GM18870 (cell line): ENCODE results near the gene NKAIN2.

Experiments used
- ATAC-seq: cut with Tn5 transposase; IDR thresholded peaks from one replicate; pipeline ENCODE4 v1.9.1; 2021; ENCODE audit warnings: moderate library complexity; ENCODE audit not compliant: unreplicated experiment

Gene NKAIN2

DNA sequence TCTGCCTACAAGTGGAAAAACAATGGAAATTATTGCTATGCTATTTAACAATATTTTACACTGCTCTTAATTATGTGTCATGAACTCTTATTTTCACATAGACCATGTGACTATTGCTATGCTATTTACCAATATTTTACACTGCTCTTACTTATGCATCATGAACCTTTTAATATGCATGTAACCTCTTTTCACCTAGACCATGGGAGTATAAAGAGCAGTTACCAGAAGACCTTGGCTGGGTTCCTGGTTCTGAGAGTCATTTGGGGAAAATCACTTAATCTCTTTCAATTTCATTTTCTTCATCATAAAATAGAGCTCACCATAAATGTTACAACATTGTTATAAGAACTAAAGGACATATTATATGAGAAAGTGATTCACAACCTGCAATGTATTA, 934.8 kb downstream of the NKAIN2 start:
- no peak for ATAC-seq

DNA sequence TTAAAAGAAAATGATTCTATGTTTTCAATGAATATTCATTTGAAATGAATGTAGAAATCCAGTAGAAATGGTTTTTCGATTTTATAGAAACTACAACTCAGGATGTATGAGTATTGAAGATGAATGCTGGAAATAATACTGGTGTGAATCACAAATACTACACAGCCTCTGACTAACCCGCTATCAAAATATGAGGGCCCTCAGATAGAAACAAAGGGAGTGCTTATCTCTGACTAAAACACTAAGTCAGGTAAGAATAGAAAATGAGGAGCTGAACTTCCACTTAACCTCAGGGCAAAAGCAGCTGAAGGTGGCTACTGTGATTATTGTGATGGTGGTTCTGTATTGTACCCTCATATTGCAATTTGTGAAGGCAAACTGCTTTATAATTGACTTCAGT, 937.7 kb downstream of the NKAIN2 start:
- no peak for ATAC-seq

DNA sequence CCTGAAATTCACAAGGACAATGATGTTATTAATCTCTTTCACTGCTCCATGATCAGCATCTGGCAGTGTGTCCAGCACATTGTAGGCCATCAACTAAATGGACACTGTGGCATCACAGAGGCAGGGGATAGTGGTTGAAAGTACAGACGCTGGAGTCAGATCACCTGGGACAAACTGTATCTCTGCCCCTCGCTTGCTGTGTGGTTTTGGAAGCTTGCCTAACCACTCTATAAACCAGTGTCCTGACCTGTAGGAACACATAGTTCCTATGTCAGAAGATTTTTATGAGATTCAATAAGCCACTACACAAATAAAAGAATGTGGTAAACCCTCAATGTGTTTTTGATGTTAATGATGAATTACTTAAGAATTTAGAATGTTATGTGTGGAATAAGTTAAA, 939.3 kb downstream of the NKAIN2 start:
- ATAC-seq, result no peak

- no peak for ATAC-seq
Observed at GRCh38 chr6:124743420-124743819, 939.8 kb downstream of the NKAIN2 start.

GRCh38 chr6:124747349-124747748, 943.7 kb downstream of the NKAIN2 start:
- ATAC-seq, result no peak

DNA sequence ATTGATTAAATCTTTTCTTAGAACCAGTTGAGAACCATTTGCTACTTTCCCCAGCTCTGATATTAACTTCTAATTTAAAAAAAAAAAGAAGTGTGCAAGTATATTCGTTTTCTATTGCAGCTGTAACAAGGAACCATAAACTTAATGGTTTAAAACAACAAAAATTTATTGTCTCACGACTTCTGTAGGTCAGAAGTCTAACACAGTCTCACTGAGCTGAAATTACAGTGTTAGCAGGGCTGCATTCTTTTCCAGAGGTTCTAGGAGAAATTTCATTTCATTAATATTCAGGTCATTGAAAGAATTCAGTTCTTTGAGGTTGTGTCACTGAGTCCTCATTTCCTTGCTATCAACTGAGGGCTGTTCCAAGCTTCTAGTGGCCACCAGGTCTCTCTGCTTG, 945.1 kb downstream of the NKAIN2 start:
- no peak for ATAC-seq

DNA sequence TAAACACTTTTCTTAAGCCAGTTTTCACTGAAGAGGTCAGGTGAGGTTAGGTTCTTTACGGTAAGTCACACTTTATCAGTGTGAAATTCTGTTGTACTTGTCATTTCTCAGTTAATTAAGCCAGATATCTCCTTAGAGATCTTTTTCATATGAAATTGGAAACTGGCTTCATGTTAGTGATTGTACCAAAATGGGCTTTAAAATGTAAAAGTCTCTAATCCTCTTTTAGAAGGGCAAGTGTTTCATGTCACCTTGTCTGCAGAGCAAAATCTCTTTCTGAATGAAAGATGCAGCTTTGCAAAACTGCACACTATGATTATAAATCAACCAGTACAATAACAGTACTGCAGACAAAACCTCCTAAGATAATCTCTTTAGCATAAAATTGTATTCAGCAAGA, 949.3 kb downstream of the NKAIN2 start:
- ATAC-seq, result no peak

DNA sequence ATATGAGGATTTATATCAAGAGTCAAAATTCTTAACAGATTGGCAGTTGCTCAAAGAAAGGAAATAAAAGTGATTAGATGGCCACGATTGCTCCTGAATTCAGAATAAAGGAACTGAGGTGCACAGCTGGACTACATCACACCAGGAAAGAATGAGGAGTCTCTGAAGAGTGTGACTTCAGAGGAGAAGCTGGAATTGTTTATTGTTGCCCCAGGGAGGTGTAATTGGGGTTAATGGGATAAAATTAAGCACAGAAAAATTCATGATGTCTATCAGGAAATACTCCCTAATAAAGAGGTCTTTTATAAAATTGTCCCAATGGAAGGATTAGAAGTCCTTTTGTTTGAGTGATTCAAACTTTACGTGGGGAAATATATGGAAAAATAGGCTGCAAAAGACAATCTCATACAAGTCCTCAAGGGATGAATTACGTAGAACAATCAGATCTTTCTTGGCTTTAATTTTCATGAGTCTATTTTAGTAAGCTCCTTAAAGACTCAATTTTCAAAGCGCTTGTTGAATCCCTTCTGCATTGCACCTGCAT, 950.0 kb downstream of the NKAIN2 start:
- no peak for ATAC-seq

DNA sequence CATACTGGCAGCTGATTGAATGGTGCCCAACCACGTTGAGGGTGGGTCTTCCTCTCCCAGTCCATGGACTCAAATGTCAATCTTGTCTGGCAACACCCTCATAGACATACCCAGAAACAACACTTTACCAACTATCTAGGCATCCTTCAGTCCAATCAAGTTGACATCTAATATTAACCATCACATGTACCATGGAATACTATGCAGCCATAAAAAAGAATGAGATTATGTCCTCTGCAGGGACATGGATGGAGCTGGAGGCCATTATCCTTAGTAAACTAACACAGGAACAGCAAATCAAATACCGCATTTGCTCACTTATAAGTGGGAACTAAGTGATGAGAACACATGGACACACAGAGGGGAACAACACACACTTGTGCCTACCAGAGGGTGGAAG, 951.7 kb downstream of the NKAIN2 start:
- ATAC-seq, result no peak

DNA sequence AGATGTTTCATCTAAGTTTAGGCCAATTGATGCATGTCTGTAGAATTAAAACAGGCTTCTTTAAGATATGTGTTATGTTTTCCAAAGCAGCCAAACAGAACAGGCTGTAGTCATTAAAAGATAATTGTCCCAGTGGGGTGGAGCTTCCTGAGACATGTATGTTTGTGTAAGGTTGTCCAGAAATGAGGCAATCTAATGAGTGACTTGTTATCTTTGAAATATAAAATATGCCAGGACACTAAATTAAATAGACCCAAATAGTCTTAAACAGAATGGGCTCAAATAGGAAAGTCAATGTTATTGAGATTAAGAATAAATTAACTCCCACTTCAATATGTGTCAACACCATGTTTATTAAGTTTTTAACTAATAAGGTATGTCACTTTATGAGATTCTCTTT, 953.9 kb downstream of the NKAIN2 start:
- ATAC-seq, result no peak

DNA sequence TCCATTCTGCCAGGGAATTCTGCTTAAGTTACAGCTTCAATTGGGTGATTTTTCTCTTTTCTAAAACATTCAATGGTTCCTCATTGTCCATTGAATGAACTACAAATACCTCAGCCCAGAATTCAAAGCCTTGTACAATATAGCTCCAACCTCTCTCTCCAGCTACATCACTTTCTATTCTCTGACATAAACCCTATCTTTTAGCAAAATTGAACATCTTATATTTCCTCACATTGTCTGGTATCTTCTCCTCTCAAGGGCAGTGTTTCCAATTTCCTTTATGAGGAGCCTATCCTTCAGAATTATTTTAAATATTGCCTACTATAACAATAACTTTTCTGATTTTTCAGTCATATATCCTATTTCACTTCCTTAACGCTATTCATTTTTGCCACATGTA, 955.0 kb downstream of the NKAIN2 start:
- no peak for ATAC-seq

DNA sequence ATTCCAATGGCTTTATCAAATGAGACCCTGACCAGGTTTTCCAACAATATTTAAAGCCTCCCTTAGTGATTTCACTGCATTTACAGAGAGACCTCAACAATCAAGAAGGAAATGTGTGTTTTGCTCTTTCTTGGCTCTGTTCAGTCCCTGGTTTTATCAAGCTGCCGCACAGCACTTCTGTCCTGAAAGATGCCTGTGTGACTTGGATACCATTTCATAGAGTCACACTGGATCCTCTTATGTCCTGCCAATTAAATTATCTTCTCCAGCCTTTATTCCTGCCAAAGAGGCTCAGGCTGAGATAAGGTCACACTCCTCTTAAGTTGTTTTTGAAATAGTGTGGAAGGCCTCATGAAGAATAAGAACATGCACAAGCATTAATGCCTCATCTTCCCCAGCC, 961.6 kb downstream of the NKAIN2 start:
- ATAC-seq, result no peak

GRCh38 chr6:124768224-124768623, 964.6 kb downstream of the NKAIN2 start:
- ATAC-seq, result no peak

GRCh38 chr6:124769811-124770544, 966.3 kb downstream of the NKAIN2 start:
- ATAC-seq, result no peak

DNA sequence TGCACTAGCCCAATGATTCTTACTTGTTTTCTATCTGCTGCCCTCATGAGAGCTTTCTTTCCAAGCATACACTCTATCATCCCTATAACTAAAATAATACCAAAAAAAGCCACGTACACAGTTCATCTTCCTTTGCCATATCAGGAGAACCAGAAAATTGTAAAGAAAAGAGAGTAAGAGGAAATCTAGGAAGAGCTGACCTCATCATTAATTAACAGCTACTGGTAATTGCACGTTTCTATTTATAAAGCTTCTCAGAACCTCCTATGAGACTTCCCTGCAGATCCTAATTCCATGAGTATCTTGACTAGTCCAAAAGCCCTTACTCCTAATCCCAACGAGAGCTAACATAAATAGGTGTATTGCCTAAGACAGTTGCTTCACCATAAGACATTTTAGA, 967.1 kb downstream of the NKAIN2 start:
- ATAC-seq, result no peak

DNA sequence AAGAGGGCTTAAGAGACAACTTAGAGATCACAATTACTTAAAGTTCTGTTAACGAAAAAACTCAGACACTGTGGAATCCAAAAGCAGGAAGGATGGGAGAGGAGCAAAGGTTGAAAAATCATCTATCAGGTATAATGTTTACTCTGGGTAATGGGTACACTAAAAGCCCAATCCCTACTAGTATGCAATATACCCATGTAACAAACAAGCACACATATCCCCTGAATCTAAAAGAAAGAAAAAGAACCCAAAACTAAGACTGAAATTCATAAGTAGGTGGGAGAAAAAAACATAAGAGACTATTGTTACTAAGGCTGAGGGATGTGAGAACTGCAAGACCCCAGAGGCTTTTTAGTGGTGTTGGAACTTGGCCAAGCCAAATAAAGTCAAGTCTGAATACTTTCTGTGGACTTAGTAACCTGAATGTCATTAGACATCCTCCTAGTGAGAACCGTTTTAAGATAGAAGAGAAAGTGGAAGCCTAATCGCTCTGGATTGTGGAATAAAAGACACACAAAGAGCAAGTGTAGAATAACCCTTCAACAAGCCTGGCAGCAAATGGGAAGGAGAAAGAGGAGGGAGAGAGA, 969.2 kb downstream of the NKAIN2 start:
- ATAC-seq, result no peak

DNA sequence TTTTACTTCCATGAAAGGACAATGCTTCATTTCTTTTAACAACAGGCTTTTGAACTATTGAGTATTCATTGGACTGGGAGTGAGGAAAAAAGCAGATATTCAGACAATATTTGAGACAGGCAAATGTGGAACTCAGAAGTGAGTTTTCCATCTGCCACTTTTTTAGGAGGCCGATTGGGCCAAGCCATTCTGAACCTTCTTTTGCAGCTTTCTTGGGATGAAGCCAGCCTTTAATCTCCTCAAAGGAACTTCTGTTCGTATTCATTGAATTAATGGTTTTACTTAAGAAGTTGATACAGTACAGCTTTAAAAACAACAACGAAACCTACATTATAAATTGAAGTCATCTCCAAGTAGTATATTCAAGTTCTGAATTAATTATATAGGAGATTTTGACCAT, 971.5 kb downstream of the NKAIN2 start:
- ATAC-seq, result no peak

DNA sequence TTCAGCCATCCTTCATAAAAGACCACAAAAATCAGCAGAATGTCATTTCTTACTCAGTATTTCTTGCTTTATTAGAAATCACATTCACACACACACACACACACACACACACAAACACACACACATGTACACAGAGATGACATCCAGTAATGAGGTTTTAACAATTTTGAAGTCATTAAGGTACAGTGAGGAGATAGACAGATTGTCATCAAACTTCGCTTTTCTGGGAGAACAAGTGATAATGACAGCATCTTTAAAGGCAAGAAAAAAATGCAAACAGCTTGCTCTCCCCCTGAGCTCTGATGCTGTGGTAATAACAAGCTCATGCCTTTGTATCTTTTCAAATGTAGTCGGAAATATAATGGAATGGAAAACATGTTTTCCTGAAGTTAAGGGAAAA, 974.2 kb downstream of the NKAIN2 start:
- ATAC-seq, result no peak

DNA sequence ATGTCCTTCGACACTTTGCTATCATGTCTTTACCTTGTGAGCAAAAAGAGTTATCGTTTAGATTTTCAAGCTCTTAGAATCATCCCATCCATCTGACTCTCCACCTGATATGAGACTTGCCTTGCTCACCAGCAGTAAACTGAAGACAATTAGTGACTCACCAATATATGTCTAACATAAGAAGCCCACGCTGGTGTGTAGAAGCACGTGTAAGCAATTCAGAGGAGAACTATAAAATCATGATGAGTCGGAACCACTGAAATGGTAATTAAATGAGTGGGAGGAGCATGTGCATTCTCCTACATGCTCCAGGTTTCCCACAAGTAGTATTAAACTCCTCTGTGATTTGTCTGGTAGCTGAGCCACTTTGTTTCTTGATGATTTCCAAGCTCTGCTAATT, 977.0 kb downstream of the NKAIN2 start:
- no peak for ATAC-seq

- ATAC-seq, result no peak
Observed at GRCh38 chr6:124783344-124783743, 979.7 kb downstream of the NKAIN2 start.

DNA sequence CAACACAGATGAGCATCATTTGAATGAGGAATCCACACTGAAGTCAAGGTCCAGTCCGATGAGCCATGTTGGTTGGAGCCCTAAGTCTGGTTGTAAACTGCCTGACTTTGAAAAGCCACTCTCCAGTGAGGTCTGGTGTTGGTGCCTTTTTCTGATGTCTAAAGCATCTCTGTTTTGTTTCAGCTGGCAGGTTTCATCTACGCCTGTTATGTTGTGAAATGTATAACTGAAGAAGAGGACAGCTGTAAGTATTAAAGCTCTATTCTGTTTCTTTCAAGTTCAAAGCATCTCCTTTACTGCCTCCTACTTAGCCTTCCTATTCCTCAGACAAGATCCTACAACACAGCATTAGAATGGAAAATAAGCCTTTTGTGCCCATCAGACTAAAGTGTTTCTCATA, 987.5 kb downstream of the NKAIN2 start:
- no peak for ATAC-seq

GRCh38 chr6:124792386-124792785, 988.7 kb downstream of the NKAIN2 start:
- no peak for ATAC-seq

- no peak for ATAC-seq
Observed at GRCh38 chr6:124793398-124793797, 989.7 kb downstream of the NKAIN2 start.
